ENCODE measurements around the gene MAN2B1. TPM values are rescaled to one million over a fixed set of nuclear protein-coding genes. Genes with fewer than 3 reads are reported as not detected.

MAN2B1 gene
- total RNA-seq, 1 experiment from 2014 or later = 93.5 TPM

DNA sequence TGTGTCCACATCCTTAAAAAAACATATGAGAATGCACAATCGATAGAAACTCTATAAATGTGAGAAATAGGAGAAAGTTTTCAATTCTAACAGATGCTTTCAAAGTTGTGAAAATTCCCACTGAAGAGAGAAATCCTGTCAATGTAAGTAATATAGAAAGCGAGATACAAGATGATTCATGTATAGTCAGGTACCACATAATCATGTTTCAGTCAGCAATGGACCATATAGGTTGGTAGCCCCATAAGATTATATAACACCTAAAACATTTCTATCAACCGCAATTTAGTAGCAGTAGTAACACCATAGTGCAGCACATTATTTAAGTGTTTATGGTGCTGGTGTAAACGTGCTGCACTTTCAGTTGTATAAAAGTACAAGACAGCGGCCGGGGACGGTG, 37.3 kb downstream of the MAN2B1 start:
- Histone ChIP-seq H3K23ac (ENCODE audit: insufficient read length, low read depth, low read length) (no peak overlapping the region), H3K18ac (ENCODE audit: insufficient read length, low read depth, low read length) (no peak overlapping the region), H3K14ac (ENCODE audit: insufficient read depth, low read length) (no peak overlapping the region), H2BK120ac (ENCODE audit: low read depth, low read length, poor library complexity, severe bottlenecking) (no peak overlapping the region), H3K9me3 (ENCODE audit: control insufficient read depth, low read depth, low read length) (peaks cover 38% of the 10 kb centered on the region), H3K79me2 (ENCODE audit: insufficient read depth, low read length) (no peaks in the 10 kb centered on the region), H3K9ac (ENCODE audit: extremely low read depth, insufficient read length, low read length) (no peak overlapping the region), H3K27me3 (ENCODE audit: insufficient read depth, low read length) (no peaks in the 10 kb centered on the region), H4K91ac (ENCODE audit: insufficient read length, low read depth, low read length) (no peak overlapping the region), H2BK5ac (ENCODE audit: insufficient read length, low read length) (no peak overlapping the region), H2AFZ (ENCODE audit: low read length) (no peak overlapping the region), H3T11ph (ENCODE audit: low read length) (no peak overlapping the region), H3K4me1 (ENCODE audit: insufficient read depth, low read length) (no peaks in the 10 kb centered on the region), H2BK12ac (ENCODE audit: insufficient read length, low read depth, low read length) (no peak overlapping the region), H4K8ac (replicated peaks; ENCODE audit: insufficient read length, low read depth, low read length) (no peak overlapping the region), H3K79me1 (ENCODE audit: insufficient read depth, low read depth, low read length, poor library complexity, severe bottlenecking) (no peaks in the 10 kb centered on the region), H2BK15ac (ENCODE audit: low read depth, low read length) (no peak overlapping the region), H4K5ac (ENCODE audit: insufficient read length, low read depth, low read length) (no peak overlapping the region), H3K56ac (ENCODE audit: insufficient read length, low read depth, low read length) (no peak overlapping the region), H3K23me2 (ENCODE audit: insufficient read length, low read depth, low read length, poor library complexity, severe bottlenecking) (no peaks in the 10 kb centered on the region), H3K4me2 (ENCODE audit: insufficient read depth, insufficient read length, low read length) (no peak overlapping the region), H2AK5ac (ENCODE audit: insufficient read length, low read length) (no peak overlapping the region), H2BK20ac (ENCODE audit: low read depth, low read length, poor library complexity, severe bottlenecking) (no peak overlapping the region), H3K27ac (ENCODE audit: insufficient read length, low read depth, low read length) (no peak overlapping the region), H4K20me1 (ENCODE audit: control insufficient read depth, insufficient read depth, insufficient read length) (no peaks in the 10 kb centered on the region), H3K4ac (ENCODE audit: low read depth, low read length) (no peak overlapping the region)
- H3K4me3 Mint-ChIP-seq = no peak overlapping the region
- no CpG with 5 or more reads among the region's 7 CpGs for WGBS (ENCODE audit: extremely low coverage, insufficient read length, low lambda C conversion rate)
- no peak overlapping the region for H3K27ac Mint-ChIP-seq
- H3K27me3 Mint-ChIP-seq (ENCODE audit: low read depth) = no peaks in the 10 kb centered on the region; the same call in 1 of the 2 replicates
- no peaks in the 10 kb centered on the region for H3K4me1 Mint-ChIP-seq
- TF ChIP-seq, protein P1, sequence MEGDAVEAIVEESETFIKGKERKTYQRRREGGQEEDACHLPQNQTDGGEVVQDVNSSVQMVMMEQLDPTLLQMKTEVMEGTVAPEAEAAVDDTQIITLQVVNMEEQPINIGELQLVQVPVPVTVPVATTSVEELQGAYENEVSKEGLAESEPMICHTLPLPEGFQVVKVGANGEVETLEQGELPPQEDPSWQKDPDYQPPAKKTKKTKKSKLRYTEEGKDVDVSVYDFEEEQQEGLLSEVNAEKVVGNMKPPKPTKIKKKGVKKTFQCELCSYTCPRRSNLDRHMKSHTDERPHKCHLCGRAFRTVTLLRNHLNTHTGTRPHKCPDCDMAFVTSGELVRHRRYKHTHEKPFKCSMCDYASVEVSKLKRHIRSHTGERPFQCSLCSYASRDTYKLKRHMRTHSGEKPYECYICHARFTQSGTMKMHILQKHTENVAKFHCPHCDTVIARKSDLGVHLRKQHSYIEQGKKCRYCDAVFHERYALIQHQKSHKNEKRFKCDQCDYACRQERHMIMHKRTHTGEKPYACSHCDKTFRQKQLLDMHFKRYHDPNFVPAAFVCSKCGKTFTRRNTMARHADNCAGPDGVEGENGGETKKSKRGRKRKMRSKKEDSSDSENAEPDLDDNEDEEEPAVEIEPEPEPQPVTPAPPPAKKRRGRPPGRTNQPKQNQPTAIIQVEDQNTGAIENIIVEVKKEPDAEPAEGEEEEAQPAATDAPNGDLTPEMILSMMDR (conservative IDR thresholded peaks at IDR 0.05) = no peak
- no peak for DNase-seq
- peaks cover 53 to 54% of the 10 kb centered on the region in 2 experiments for H3K9me3 Mint-ChIP-seq
- H3K36me3 Mint-ChIP-seq (ENCODE audit: insufficient read depth in 1 of 3, low read depth in 3 of 3) = peaks cover 65 to 75% (median 66%) of the 10 kb centered on the region in 3 experiments

All from H9 (cell line).